HL-60 (cell line): ENCODE results near the gene SPNS2.

Source experiments
- POLR2AphosphoS5 ChIP-seq: IDR thresholded peaks from 2 replicates; pipeline ENCODE4 v1.6.1; 2012; ENCODE audit warnings: low read depth
- REST ChIP-seq: IDR thresholded peaks from 2 replicates; pipeline ENCODE4 v1.6.1; 2012; ENCODE audit warnings: low read depth; ENCODE audit not compliant: insufficient replicate concordance
- SPI1 ChIP-seq: IDR thresholded peaks from 2 replicates; pipeline ENCODE4 v1.6.1; 2012; ENCODE audit warnings: low read depth, mild to moderate bottlenecking, borderline replicate concordance
- TF ChIP-seq, protein P1 (sequence below): IDR thresholded peaks from one replicate; pipeline ENCODE4 v1.5.1; 2011; ENCODE audit warnings: low read length, control low read depth, inconsistent platforms; ENCODE audit not compliant: insufficient read depth

DNA sequence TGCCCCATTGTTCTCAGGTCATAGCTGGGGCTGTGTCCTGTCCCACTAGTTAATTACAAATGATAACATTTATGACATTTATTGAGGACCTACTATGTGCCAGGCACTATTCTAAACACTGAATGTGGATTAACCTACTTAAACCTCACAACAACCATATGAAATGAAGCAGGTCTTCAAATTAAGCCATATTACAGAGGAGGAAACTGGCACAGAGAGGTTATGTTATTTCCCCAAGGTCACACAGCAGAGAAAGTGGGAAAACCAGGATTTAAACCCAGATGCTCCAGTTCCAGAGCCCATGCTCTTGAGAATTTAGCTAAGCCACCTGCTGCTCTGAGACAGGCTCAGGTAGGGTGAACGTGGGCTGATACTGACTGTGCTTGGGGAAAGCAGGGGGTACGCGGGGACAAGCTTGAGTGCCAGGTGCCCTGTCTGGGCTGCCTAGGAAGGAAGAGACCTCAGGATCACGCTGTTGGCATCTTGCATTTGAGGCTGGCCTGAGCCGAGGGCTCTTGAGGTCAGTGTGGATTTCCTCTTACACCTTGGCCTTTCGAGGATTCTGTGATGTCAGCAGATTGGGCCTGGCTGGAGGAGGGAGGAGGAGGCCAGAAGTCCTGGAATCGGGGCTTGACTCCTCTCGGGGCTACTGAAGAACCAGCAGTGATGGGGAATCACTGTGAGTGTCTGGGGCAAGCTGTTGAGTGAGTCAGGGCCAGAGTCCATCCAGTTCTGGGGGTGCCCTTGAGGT, 8.9 kb downstream of the SPNS2 start:
- TF ChIP-seq, protein P1, sequence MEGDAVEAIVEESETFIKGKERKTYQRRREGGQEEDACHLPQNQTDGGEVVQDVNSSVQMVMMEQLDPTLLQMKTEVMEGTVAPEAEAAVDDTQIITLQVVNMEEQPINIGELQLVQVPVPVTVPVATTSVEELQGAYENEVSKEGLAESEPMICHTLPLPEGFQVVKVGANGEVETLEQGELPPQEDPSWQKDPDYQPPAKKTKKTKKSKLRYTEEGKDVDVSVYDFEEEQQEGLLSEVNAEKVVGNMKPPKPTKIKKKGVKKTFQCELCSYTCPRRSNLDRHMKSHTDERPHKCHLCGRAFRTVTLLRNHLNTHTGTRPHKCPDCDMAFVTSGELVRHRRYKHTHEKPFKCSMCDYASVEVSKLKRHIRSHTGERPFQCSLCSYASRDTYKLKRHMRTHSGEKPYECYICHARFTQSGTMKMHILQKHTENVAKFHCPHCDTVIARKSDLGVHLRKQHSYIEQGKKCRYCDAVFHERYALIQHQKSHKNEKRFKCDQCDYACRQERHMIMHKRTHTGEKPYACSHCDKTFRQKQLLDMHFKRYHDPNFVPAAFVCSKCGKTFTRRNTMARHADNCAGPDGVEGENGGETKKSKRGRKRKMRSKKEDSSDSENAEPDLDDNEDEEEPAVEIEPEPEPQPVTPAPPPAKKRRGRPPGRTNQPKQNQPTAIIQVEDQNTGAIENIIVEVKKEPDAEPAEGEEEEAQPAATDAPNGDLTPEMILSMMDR, result no peak
- TF ChIP-seq POLR2AphosphoS5, result no peak
- TF ChIP-seq REST, result no peak
- TF ChIP-seq SPI1, result no peak
